A549 treated with GW870086 at 1 μM for 4 hours (cell line): Measurements from ENCODE around the gene HIVEP2. TPM values are rescaled to one million over a fixed set of nuclear protein-coding genes. Genes with fewer than 3 reads are reported as not detected.

Experiments
- total RNA-seq: library from RNA; stranded (reverse); fragments of 200-300 nt; extraction: Qiagen RNA extraction; gene quantifications from 5 replicates; pipeline ENCODE4 v1.2.3, GENCODE V29; 2022; ENCODE audit warnings: low read depth

Gene HIVEP2, protein sequence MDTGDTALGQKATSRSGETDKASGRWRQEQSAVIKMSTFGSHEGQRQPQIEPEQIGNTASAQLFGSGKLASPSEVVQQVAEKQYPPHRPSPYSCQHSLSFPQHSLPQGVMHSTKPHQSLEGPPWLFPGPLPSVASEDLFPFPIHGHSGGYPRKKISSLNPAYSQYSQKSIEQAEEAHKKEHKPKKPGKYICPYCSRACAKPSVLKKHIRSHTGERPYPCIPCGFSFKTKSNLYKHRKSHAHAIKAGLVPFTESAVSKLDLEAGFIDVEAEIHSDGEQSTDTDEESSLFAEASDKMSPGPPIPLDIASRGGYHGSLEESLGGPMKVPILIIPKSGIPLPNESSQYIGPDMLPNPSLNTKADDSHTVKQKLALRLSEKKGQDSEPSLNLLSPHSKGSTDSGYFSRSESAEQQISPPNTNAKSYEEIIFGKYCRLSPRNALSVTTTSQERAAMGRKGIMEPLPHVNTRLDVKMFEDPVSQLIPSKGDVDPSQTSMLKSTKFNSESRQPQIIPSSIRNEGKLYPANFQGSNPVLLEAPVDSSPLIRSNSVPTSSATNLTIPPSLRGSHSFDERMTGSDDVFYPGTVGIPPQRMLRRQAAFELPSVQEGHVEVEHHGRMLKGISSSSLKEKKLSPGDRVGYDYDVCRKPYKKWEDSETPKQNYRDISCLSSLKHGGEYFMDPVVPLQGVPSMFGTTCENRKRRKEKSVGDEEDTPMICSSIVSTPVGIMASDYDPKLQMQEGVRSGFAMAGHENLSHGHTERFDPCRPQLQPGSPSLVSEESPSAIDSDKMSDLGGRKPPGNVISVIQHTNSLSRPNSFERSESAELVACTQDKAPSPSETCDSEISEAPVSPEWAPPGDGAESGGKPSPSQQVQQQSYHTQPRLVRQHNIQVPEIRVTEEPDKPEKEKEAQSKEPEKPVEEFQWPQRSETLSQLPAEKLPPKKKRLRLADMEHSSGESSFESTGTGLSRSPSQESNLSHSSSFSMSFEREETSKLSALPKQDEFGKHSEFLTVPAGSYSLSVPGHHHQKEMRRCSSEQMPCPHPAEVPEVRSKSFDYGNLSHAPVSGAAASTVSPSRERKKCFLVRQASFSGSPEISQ (N-terminal part only)
- total RNA-seq: 1.9 to 4.6 TPM (median 4.6 TPM) in 5 replicates

GRCh38 chr6:142945049-142945445 lies at the start of gene HIVEP2:
HIVEP2 (minus strand) TSS chr6:142945176; CDS start chr6:142774738, 170,438 bp downstream.

Other genes starting within 250 kb of the HIVEP2 start
- 21.8 to 29.4 TPM (median 24.9 TPM) in 5 replicates for gene AIG1, start 115.7 kb upstream of the HIVEP2 start, total RNA-seq